Body of pancreas (tissue), 4 donors: Measurements from ENCODE around the gene TPSB2.

Source experiments
- POLR2A ChIP-seq, 3 donors: fragments of 450-650 bp; IDR thresholded peaks; one replicate each; pipeline ENCODE4 v1.6.1; 2016; ENCODE audit warnings: antibody characterized with exemption in 3 of 3, mild to moderate bottlenecking in 2 of 3
- TF ChIP-seq, protein P1 (sequence below), 7 experiments: fragments of 450-650 bp in 4 of 7; fragments of 200-600 bp in 3 of 7; sonication (generic) in 3 of 7; IDR thresholded peaks; one replicate each; pipeline ENCODE4 v1.5.1; 2016 to 2019; ENCODE audit warnings: antibody characterized with exemption in 7 of 7

DNA sequence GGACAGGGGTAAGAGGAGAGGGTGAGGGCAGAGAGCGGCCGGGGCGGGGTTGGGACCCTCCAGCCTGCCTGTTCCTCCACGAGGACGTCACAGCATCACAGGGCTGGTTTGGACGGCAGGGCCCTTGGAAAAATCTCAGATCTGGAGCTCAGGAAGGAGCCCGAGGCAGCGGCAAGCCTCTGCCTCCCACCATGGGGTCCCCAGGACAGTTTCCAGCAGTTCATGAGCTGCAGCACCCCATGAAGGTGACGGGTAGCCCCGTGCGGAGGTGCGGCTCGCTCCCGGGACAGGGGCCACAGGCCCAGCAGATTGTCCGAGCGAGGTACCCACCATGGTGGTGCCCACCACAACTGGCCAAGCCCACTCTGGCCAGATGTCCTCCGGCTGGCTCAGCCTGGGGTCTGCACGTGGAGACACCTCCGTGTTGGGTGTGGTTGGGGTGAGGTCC lies 47.2 kb upstream of the TPSB2 start:
- no peak for TF ChIP-seq POLR2A (IDR thresholded peaks at IDR 0.05)
- TF ChIP-seq, protein P1, sequence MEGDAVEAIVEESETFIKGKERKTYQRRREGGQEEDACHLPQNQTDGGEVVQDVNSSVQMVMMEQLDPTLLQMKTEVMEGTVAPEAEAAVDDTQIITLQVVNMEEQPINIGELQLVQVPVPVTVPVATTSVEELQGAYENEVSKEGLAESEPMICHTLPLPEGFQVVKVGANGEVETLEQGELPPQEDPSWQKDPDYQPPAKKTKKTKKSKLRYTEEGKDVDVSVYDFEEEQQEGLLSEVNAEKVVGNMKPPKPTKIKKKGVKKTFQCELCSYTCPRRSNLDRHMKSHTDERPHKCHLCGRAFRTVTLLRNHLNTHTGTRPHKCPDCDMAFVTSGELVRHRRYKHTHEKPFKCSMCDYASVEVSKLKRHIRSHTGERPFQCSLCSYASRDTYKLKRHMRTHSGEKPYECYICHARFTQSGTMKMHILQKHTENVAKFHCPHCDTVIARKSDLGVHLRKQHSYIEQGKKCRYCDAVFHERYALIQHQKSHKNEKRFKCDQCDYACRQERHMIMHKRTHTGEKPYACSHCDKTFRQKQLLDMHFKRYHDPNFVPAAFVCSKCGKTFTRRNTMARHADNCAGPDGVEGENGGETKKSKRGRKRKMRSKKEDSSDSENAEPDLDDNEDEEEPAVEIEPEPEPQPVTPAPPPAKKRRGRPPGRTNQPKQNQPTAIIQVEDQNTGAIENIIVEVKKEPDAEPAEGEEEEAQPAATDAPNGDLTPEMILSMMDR (IDR thresholded peaks at IDR 0.05) = no peak
